Measurements from ENCODE around the gene CD302. TPM values are rescaled to one million over a fixed set of nuclear protein-coding genes. Genes with fewer than 3 reads are reported as not detected.

CD302 gene
- total RNA-seq, result under 1 TPM; 0.29 to 0.50 TPM

GRCh38 chr2:159797543-159798375 is at the start of gene CD302:
TSS of gene CD302 (minus strand) at chr2:159798208. CDS start at chr2:159798198, 10 bp downstream.

Other genes starting within 250 kb of the CD302 start
- gene BAZ2B, start 181.7 kb downstream of the CD302 start, total RNA-seq, result 1 to 10 TPM; 8.4 to 8.6 TPM
- 10 to 100 TPM; 86.0 to 89.9 TPM for gene MARCHF7, start 85.7 kb downstream of the CD302 start, total RNA-seq
- gene LY75, start 106.5 kb upstream of the CD302 start, total RNA-seq, result 10 to 100 TPM; 29.0 to 29.1 TPM